NCI-H2196 (cell line): ENCODE data around the gene RPTOR.
"Not testable (repeated sequence)": the region's sequence is repeated elsewhere in the genome, so short reads cannot be mapped to it uniquely, and the experiment has no call there.

Experiments
- DNase-seq: peaks from one replicate; lab custom pipeline; 2025; ENCODE audit not compliant: unreplicated experiment; lab: John Stamatoyannopoulos, UW

RPTOR gene

DNA sequence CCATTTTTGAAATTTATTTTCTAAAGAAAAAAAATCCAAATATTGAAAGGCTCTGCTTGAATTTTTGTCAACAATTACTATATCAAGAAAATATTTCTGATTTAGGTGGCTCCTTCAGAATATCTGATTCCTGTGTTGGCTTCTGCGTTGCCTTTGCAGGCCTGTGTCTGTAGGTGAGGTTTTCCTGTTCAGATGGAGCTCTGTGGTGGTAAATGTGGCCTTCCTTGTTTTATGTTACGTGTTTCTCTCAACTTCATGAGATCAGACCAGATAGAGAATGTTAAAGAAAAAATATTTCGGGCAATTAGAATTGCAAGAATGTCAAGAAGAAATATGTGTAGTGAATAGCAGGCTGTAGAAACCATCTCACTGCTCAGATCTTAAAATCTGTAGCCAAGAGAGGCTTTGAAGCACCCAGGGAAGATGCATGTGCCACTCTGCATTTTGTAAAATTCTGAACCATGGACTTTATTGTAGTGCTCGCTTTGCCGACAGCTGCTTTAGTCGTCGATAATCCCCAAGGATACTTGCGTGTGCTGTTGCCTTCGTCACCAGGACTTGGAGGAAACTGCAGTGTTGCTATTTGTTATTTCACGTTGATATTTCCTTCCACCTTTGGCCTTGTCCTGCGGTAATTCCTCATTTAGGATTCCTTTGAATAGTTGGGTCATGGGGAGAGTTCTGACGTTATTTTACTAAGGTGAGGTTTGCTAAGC is 69.9 kb downstream of the RPTOR start:
- DNase-seq = no peak

GRCh38 chr17:80615376-80615775 is 70.7 kb downstream of the RPTOR start:
- no peak for DNase-seq

GRCh38 chr17:80616705-80617104 is 72.1 kb downstream of the RPTOR start:
- DNase-seq = peak; percentile 42

GRCh38 chr17:80618304-80618703 is 73.7 kb downstream of the RPTOR start:
- DNase-seq = no peak

DNA sequence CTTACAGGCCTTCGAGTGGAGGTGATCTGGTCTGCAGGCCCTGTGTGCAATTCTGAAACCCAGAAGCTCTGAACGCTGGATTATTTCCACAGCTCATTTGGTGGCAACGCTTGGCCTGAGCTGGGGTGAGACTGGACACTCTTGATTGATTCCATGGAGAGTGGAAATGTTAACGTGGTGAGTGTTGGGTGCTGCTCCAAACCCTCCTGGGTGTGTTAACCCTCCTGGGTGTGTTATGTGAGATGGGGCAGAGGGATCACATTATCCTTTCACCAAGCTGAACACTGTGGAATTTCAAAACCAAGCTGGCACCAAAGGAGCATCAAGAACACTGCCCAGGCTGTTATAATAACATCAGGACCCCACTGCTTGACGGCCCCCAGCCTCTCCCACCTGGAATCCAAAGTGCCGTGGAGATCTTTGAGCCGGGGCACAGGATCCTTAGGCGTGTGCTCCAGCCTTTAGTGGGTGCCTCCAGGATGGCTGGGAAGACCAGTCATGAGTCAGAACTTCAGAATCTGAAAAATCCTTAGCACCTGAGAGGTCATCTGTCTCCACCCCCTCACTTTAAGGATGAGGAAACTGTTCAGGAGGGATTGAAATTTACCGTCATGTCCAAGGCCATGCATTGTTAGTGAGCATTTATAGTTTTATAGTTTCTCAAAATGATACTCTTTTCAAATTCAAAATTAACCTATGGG is 75.0 kb downstream of the RPTOR start:
- DNase-seq = no peak

DNA sequence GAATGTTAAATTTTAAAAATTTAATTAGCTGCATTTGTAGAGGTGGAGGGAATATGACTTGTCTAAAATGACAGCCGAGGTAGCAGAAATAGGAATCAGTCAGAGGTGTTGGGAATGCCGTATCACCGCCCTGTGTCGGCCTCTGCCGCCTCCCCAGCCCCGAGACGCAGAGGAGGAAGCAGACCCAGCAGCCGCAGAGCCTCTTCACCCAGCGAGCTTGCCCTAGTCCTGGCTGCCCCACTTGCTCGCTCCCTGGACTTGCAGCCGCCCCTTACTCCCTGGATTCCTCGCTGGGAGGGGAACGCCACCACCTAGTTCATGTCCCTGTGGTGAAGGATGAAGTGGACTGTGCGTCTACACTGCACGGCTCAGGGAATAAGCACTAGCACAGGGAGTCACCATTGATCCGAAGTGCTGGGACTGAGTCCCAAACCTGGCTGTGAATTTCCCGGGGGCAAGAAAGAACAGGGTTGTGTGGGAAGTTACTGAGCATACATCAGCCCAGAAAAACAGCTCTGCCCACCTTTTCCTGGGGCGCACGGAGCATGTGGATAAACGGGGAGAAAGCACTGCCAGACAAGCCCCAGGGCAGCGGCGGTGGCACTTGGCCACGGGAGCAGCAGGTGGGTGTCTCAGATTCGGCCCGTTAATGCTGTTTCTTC is 76.8 kb downstream of the RPTOR start:
- no peak for DNase-seq

DNA sequence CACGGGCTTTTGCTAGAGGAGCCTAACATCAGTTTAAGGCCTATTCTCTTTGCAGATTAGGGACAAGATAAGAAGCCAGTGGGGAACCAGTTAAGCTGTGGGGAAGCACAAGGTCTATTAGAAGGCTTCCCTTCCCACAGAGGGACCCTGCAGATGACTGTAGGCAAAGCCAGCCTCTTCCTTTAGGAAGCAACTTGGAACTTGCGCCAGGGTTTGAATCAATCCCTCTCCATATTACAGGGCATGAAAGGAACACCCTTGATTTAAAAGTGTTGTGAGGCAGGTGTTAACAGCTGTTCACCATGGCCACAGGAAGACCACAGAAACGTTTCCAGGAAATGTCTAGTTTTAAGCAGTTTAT is 77.3 kb downstream of the RPTOR start:
- DNase-seq = no peak

DNA sequence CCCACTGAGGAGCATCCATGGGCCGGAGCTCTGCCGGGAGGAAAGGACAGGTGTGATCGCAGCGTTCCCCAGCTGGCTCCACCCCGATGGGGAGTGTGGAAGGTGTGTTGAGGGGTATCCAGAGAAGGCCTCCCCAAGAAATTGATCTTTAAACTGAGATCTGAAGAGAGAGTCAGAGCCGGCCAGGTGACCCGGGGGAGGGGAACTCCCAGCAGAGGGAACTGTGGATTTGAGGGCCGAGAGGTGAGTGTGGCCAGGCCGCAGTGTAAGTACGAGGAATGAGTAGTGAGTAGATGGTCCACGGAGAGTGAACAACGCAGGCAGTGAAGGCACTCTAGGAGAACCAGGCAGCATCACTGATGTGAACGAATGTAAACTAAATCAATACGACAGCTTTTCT is 80.2 kb downstream of the RPTOR start:
- no peak for DNase-seq

DNA sequence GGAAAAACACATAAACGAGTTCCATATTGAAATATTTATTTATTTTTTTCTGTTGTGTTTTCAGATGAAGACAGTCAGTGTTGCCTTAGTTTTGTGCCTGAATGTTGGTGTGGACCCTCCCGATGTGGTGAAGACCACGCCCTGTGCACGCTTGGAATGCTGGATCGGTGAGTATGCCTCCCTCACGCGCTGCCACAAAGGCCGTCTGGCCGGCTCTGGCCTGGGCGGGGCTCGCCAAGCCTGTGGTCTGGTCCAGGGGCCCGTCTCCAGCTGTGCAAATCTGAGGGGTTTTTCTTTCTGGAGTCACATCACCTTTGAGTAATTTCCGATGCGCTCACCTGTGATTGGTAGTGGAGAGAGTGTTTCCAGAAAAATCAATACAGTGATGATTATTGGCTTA is 81.0 kb downstream of the RPTOR start:
- DNase-seq = no peak

GRCh38 chr17:80628881-80629280 is 84.2 kb downstream of the RPTOR start:
- not testable (repeated sequence) for DNase-seq

DNA sequence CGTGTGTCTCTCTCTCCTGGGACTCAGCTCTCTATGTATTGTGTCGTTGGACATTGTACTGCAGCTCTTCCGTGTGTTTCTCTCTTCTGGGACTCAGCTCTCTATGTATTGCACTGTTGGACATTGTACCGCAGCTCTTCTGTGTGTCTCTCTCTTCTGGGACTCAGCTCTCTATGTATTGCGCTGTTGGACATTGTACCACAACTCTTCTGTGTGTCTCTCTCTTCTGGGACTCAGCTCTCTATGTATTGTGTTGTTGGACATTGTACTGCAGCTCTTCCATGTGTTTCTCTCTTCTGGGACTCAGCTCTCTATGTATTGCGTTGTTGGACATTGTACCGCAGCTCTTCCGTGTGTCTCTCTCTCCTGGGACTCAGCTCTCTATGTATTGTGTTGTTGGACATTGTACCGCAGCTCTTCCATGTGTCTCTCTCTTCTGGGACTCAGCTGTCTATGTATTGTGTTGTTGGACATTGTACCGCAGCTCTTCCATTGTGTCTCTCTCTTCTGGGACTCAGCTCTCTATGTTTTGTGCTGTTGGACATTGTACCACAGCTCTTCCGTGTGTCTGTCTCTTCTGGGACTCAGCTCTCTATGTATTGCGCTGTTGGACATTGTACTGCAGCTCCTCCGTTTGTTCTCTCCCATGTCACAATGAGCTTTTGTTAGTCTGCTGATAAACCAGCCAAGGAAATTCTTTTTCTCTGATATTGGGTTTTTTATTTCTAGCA is 84.8 kb downstream of the RPTOR start:
- DNase-seq = no peak

GRCh38 chr17:80630560-80631120 is 86.0 kb downstream of the RPTOR start:
- no peak for DNase-seq

DNA sequence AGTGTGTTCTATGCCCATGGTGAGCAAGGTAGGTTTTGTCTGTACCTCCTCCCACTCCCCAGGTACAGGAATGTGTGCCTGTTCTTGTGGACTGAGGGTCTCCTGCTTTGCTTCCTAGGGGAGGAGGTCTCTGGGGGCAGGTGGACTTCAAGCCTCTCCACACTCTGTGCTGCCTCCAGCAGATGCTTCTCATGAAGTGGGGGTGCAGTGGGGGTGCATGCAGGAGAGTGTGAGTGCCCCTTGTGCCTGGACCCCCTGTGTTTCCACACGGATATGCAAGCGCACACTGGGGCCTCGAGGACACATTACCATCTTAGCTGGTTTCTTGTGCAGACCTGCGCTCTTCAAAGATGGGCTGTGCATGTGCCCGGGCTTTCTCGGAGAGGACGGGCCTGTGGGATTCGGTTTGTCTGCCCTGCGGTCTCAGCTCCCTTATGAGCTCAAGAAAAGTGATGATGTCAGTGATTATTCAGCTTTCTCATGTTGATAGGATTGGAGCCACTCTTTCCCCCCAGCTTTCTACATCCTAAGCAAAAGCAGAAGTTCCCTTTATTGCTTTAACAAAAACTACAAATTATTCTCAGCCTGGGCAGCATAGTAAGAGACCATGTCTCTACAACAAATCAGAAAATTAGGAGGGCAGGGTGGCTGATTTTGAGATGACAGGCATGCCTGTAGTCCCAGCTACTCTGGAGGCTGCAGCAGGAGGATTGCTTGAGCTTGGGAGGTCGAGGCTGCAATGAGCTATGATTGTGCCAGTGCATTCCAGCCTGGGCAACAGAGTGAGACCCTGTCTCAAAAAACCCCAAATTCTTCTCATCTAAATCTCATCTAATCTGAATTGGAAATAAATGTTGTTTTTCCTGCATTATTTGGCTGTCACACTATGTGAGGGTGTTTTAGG is 86.8 kb downstream of the RPTOR start:
- no peak for DNase-seq

GRCh38 chr17:80632046-80632581 is 87.5 kb downstream of the RPTOR start:
- no peak for DNase-seq

DNA sequence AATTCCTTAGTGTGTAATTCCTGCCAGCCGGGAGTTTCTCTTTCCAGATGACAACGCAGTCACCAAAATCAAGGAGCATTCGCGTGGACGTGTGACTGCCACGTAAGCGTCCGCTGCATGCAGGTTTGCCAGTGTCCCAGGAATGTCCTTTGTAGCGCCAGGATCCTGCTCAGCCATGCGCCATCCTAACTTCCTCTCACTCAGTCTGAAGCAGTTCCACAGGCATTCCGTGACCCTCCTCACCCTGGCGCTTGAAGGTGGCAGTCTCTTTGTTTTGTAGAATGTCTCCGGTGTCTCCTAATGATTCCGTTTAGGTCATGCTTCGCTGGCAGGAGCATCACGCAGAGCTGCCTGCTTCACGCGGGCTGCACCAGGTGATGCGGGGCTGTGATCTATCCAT is 88.6 kb downstream of the RPTOR start:
- no peak for DNase-seq

DNA sequence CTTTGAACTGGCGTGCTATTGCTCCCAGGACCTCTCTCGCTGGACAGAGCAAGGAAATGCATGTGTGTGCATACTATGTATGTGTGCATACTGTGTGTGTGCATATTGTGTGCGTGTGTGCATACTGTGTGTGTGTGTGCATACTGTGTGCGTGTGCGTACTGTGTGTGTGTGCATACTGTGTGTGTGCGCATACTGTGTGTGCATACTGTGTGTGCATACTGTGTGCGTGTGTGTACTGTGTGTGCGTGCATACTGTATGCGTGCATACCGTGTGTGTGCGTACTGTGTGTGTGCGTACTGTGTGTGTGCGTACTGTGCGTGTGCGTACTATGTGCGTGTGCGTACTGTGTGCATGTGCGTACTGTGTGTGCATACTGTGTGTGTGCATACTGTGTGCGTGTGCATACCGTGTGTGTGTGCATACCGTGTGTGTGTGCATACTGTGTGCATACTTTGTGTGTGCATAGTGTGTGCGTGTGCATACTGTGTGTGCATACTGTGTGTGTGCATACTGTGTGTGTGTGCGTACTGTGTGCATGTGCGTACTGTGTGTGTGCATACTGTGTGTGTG is 89.4 kb downstream of the RPTOR start:
- no peak for DNase-seq

DNA sequence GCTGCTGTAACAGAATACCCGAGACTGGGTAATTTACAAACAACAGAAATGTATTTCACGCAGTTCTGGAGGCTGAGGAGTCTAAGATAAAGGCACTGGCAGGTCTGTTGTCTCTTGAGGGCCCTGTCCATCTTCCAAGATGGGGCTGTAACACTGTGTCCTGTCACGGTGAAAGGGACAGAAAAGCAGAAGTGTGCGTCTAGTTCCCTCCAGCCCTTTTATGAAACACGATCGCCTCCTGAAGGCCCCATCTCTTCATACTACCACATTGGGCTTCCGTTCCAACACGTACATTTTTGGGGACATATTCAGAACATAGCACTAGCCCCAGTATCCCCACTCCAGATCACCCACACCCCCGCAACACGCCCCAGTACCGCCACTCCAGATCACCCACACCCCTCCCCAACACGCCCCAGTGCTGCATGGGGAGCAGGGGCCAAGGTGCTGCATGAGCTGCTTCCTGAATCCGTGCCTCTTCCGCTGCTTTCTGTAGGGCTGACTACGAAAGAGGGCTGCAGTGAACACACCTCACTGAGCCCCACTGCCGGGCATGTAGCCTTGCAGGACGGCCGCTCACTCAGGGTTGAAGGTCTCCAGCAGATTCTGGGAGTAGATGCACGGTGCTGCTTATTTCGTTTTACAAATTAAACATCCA is 91.9 kb downstream of the RPTOR start:
- DNase-seq = no peak

DNA sequence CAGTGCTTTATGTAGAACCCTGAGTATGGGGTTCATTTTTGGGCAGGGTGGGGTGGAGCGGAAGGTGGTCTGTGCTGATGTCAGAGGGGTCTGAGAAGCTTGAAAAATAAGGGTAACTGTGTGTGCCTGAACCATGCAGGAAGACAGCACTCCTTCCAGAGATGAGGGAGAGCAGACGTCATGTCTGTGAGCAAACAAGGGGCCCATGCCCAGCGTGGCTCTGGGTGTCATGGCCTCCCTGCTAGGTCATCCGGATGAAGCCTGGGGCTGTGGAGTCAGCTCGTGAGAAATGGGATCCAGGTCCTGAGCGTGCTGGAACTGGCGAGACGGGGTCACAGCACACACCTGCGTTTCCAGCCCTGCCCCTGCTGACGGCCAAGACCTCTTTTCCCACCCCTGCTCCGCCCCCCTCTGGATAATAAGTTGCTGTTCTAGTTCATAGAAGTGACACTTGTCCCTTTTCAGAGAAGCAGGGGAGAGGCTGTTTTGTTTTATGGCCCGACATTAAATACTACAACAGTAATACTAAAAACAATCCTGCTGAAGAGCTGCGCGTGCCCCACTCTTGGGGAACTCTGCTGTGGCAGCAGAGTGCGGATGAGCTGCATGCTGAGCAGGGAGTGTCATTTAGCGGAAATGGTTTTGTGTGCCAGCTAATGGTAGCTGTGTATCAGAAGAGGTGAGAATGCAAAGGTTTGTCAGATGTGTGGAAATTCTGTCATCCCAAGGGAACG is 92.6 kb downstream of the RPTOR start:
- DNase-seq = no peak

GRCh38 chr17:80639658-80640057 is 95.0 kb downstream of the RPTOR start:
- DNase-seq = peak; percentile 26
